K562 (cell line): ENCODE measurements around the gene CALHM3. TPM values are rescaled to one million over a fixed set of nuclear protein-coding genes. Genes with fewer than 3 reads are reported as not detected.

Experiments used
- BCOR ChIP-seq: fragments of 450-650 bp; IDR thresholded peaks from 2 replicates; pipeline ENCODE4 v1.6.1; 2016
- CBX1 ChIP-seq: sonication (generic); IDR thresholded peaks from 2 replicates; pipeline ENCODE4 v1.6.1; 2016; ENCODE audit warnings: antibody characterized with exemption, low read depth, mild to moderate bottlenecking
- CHCHD3 ChIP-seq: fragments of 250-450 bp; sonication (Bioruptor Pico); IDR thresholded peaks from 2 replicates; pipeline ENCODE4 v2.1.2; 2022; ENCODE audit warnings: mild to moderate bottlenecking
- DACH1 ChIP-seq: fragments of 450-650 bp; IDR thresholded peaks from 2 replicates; pipeline ENCODE4 v1.6.1; 2018; ENCODE audit not compliant: partially characterized antibody
- EHMT2 ChIP-seq: fragments of 450-650 bp; IDR thresholded peaks from 2 replicates; pipeline ENCODE4 v1.6.1; 2018; ENCODE audit warnings: antibody characterized with exemption
- ELK1 ChIP-seq: sonication (generic); formaldehyde crosslinking; IDR thresholded peaks from 2 replicates; pipeline ENCODE4 v1.8.1; 2022; ENCODE audit warnings: missing genetic modification reagents
- FOXM1 ChIP-seq, 2 experiments: fragments of 450-650 bp in 1 of 2; sonication (generic) in 1 of 2; formaldehyde crosslinking in 1 of 2; IDR thresholded peaks; 2 replicates each; pipeline versions ENCODE4 v1.6.1 to v1.9.0; 2017 to 2022; ENCODE audit warnings: low read depth in 2 of 2, mild to moderate bottlenecking in 2 of 2, missing genetic modification reagents in 1 of 2, moderate library complexity in 1 of 2
- HCFC1 ChIP-seq: IDR thresholded peaks from 2 replicates; pipeline ENCODE4 v1.6.1; 2012; ENCODE audit warnings: low read depth, low read length, improper control_type of control experiment
- HNRNPUL1 ChIP-seq: fragments of 200-400 bp; formaldehyde crosslinking; IDR thresholded peaks from 2 replicates; pipeline ENCODE4 v1.6.1; 2017; ENCODE audit warnings: low read length
- JUNB ChIP-seq: fragments of 450-650 bp; formaldehyde crosslinking; conservative IDR thresholded peaks from 2 replicates; pipeline ENCODE4 v1.4.0; 2020; ENCODE audit warnings: mild to moderate bottlenecking
- MBD2 ChIP-seq: sonication (generic); IDR thresholded peaks from 2 replicates; pipeline ENCODE4 v1.6.1; 2016; ENCODE audit warnings: low read depth, borderline replicate concordance
- NCOR1 ChIP-seq: fragments of 450-650 bp; IDR thresholded peaks from 2 replicates; pipeline ENCODE4 v1.6.1; 2016; ENCODE audit warnings: mild to moderate bottlenecking, moderate library complexity
- NELFE ChIP-seq: IDR thresholded peaks from 2 replicates; pipeline ENCODE4 v1.6.1; 2011; ENCODE audit warnings: mild to moderate bottlenecking; ENCODE audit not compliant: insufficient read depth, insufficient read length
- PTTG1 ChIP-seq: fragments of 450-650 bp; IDR thresholded peaks from 2 replicates; pipeline ENCODE4 v1.6.1; 2016; ENCODE audit warnings: low read depth, mild to moderate bottlenecking, missing genetic modification characterization, missing compliant biosample characterization
- RREB1 ChIP-seq: fragments of 250-450 bp; sonication (Bioruptor Pico); IDR thresholded peaks from 2 replicates; pipeline ENCODE4 v1.4.0; 2020
- SAFB2 ChIP-seq: fragments of 200-400 bp; formaldehyde crosslinking; IDR thresholded peaks from 2 replicates; pipeline ENCODE4 v1.6.1; 2018; ENCODE audit warnings: borderline replicate concordance, low read length, low read depth, moderate library complexity; ENCODE audit not compliant: severe bottlenecking
- TCF3 ChIP-seq: sonication (generic); formaldehyde crosslinking; IDR thresholded peaks from 2 replicates; pipeline ENCODE4 v1.4.0; 2020; ENCODE audit warnings: mild to moderate bottlenecking, missing genetic modification reagents
- ZC3H11A ChIP-seq: IDR thresholded peaks from 2 replicates; pipeline ENCODE4 v1.6.1; 2012; ENCODE audit warnings: low read depth, low read length, improper control_type of control experiment
- ZEB2 ChIP-seq: fragments of 450-650 bp; IDR thresholded peaks from 2 replicates; pipeline ENCODE4 v1.6.1; 2016
- ZNF239 ChIP-seq: fragments of 250-450 bp; sonication (Bioruptor Pico); IDR thresholded peaks from 2 replicates; pipeline ENCODE4 v1.4.0; 2020; ENCODE audit warnings: mild to moderate bottlenecking
- ZNF274 ChIP-seq: IDR thresholded peaks from 2 replicates; pipeline ENCODE4 v1.6.1; 2011; ENCODE audit warnings: low read depth, mild to moderate bottlenecking, low read length, moderate library complexity, borderline replicate concordance
- ZNF316 ChIP-seq: fragments of 450-650 bp; IDR thresholded peaks from 2 replicates; pipeline ENCODE4 v1.6.1; 2016
- ZNF444 ChIP-seq: fragments of 250-450 bp; sonication (Bioruptor Pico); IDR thresholded peaks from 2 replicates; pipeline ENCODE4 v1.4.0; 2020; ENCODE audit warnings: mild to moderate bottlenecking, moderate library complexity
- ZNF644 ChIP-seq: fragments of 200-800 bp; sonication (Bioruptor generic); IDR thresholded peaks from 2 replicates; pipeline ENCODE4 v1.6.1; 2016; ENCODE audit warnings: low read depth, missing genetic modification characterization, missing compliant biosample characterization
- ZNF699 ChIP-seq: fragments of 250-450 bp; sonication (Bioruptor Pico); IDR thresholded peaks from 2 replicates; pipeline ENCODE4 v1.8.0; 2021; ENCODE audit warnings: mild to moderate bottlenecking, moderate library complexity; ENCODE audit not compliant: insufficient replicate concordance
- ZNF707 ChIP-seq: fragments of 250-450 bp; sonication (Bioruptor Pico); conservative IDR thresholded peaks from 2 replicates; pipeline ENCODE4 v1.8.0; 2022; ENCODE audit warnings: inconsistent platforms, mild to moderate bottlenecking, moderate library complexity
- polyA plus RNA-seq, 8 experiments: library from polyadenylated mRNA; depleted of rRNA in 4 of 8; stranded (reverse) in 5 of 8; unstranded in 3 of 8; fragments of >200 nt; fragmentation: Nextera tagmentation in 2 of 8; fragmentation: Illumina TruSeq in 1 of 8; extraction: Ambion mirVana in 2 of 8; extraction: Trizol in 1 of 8; gene quantifications; 2 replicates each; pipeline versions ENCODE4 v1.2.1 to v1.2.3, GENCODE V29; 2011 to 2014; ENCODE audit warnings: inconsistent platforms in 1 of 8, missing spikeins in 1 of 8
- total RNA-seq, 7 experiments: library from RNA; depleted of rRNA in 6 of 7; stranded (reverse); fragments of >200 nt in 6 of 7; fragmentation: Illumina TruSeq in 2 of 7; extraction: Trizol in 2 of 7; gene quantifications; 2 replicates each; pipeline versions ENCODE4 v1.2.1 to v1.2.3, GENCODE V29; 2011 to 2021; ENCODE audit warnings: low replicate concordance in 1 of 7

The CALHM3 gene
- total and polyA plus RNA-seq, 9 of the 15 experiments (the other 6 are each of a cell fraction or from before 2014, with no cell fraction given): not detected

GRCh38 chr10:103504181-103504783, 25.2 kb upstream of the CALHM3 start (continued):
- TF ChIP-seq RREB1 (no peak), HNRNPUL1 (no peak), TCF3 (CRISPR knock-in tag) (peak; percentile 77), NCOR1 (peak; percentile 75), ZNF274 (no peak), EHMT2 (peak; percentile 84; the same call in 1 of the 2 replicates), MBD2 (no peak), NELFE (no peak), ELK1 (CRISPR knock-in tag) (no peak), PTTG1 (tag) (no peak), ZNF239 (CRISPR knock-in tag) (no peak), ZNF444 (CRISPR knock-in tag) (no peak), CBX1 (no peak), ZNF699 (CRISPR knock-in tag) (no peak), ZNF644 (tag) (no peak), BCOR (peak; percentile 72), CHCHD3 (CRISPR knock-in tag) (no peak), JUNB (CRISPR knock-in tag) (no peak), HCFC1 (no peak), DACH1 (no peak), ZNF707 (CRISPR knock-in tag) (no peak), FOXM1 (IDR thresholded peaks at IDR 0.05; ENCODE audit: low read depth) (no peak; the same call in 1 of the 2 replicates), FOXM1 (CRISPR knock-in tag; IDR thresholded peaks at IDR 0.05; ENCODE audit: low read depth) (no peak), ZNF316 (peak; percentile 90), ZC3H11A (no peak), SAFB2 (no peak), ZEB2 (peak; percentile 90)
